ENCODE measurements around the gene PRR36.

- TF ChIP-seq CTCF (IDR thresholded peaks at IDR 0.05) (no peak), POLR2A (IDR thresholded peaks at IDR 0.05) (no peak)
Observed at GRCh38 chr19:7840629-7841028, 33.6 kb downstream of the PRR36 start.
